NCI-H1417 (cell line): ENCODE data around the gene SCGN.

Experiments
- DNase-seq, 3 experiments: peaks; one replicate each; lab custom pipeline; 2025; lab: John Stamatoyannopoulos, UW

The SCGN gene

GRCh38 chr6:25652007-25652515 lies at the start of gene SCGN:
Gene SCGN (plus strand): TSS chr6:25652215. CDS start chr6:25652404, 189 bp downstream.
- DNase-seq: peak; percentile 27 to 59 (median 50)

GRCh38 chr6:25602674-25602982 lies 49.4 kb upstream of the SCGN start:
- DNase-seq: no peak

- DNase-seq: no peak
These were observed 48.8 kb upstream of the SCGN start for GRCh38 chr6:25603251-25603650.

- peak in 1 of 3 experiments; percentile 5 for DNase-seq
These were observed 45.9 kb upstream of the SCGN start for GRCh38 chr6:25606151-25606550.

- no peak for DNase-seq
These were observed 43.3 kb upstream of the SCGN start for GRCh38 chr6:25608558-25609174.

- DNase-seq: no peak
These were observed 39.3 kb upstream of the SCGN start for GRCh38 chr6:25612666-25613065.

- DNase-seq: no peak
These were observed 38.6 kb upstream of the SCGN start for GRCh38 chr6:25613415-25613814.

- DNase-seq: no peak
These were observed 38.0 kb upstream of the SCGN start for GRCh38 chr6:25614052-25614451.

GRCh38 chr6:25615471-25615870 lies 36.5 kb upstream of the SCGN start:
- no peak for DNase-seq

GRCh38 chr6:25617997-25618396 lies 34.0 kb upstream of the SCGN start:
- DNase-seq: no peak

- DNase-seq: no peak
These were observed 32.8 kb upstream of the SCGN start for GRCh38 chr6:25619217-25619616.

- no peak for DNase-seq
These were observed 31.6 kb upstream of the SCGN start for GRCh38 chr6:25620391-25620790.

GRCh38 chr6:25623065-25623464 lies 28.9 kb upstream of the SCGN start:
- no peak for DNase-seq

GRCh38 chr6:25623879-25624278 lies 28.1 kb upstream of the SCGN start:
- peak in 2 of 3 experiments; percentile 20 to 25 for DNase-seq

GRCh38 chr6:25627001-25627400 lies 25.0 kb upstream of the SCGN start:
- peak in 1 of 3 experiments; percentile 33 for DNase-seq

- DNase-seq: no peak
These were observed 23.4 kb upstream of the SCGN start for GRCh38 chr6:25628471-25629197.

GRCh38 chr6:25629198-25629576 lies 22.8 kb upstream of the SCGN start:
- peak; percentile 29 to 86 (median 70) for DNase-seq

- peak in 1 of 3 experiments; percentile 23 for DNase-seq
These were observed 21.3 kb upstream of the SCGN start for GRCh38 chr6:25630508-25631278.

- no peak for DNase-seq
These were observed 16.1 kb upstream of the SCGN start for GRCh38 chr6:25635886-25636317.

GRCh38 chr6:25637211-25637610 lies 14.8 kb upstream of the SCGN start:
- DNase-seq: no peak

- DNase-seq: peak; percentile 77 to 97 (median 90)
These were observed 14.0 kb upstream of the SCGN start for GRCh38 chr6:25637960-25638434.

- no peak for DNase-seq
These were observed 12.4 kb upstream of the SCGN start for GRCh38 chr6:25639653-25640052.

GRCh38 chr6:25640446-25640845 lies 11.6 kb upstream of the SCGN start:
- DNase-seq: no peak
